ENCODE results near the gene RAPGEF1. TPM values are rescaled to one million over a fixed set of nuclear protein-coding genes. Genes with fewer than 3 reads are reported as not detected.

RAPGEF1 gene
- total RNA-seq, 1 experiment from 2014 or later: 61.5 TPM

- no peaks in the 10 kb centered on the region for H3K4me1 ChIP-seq (ENCODE audit: insufficient read depth, low read length, poor library complexity, severe bottlenecking)
- H3K9me3 ChIP-seq (ENCODE audit: low read depth, low read length, poor library complexity, severe bottlenecking): no peaks in the 10 kb centered on the region
- BruUV-seq (replicated peaks): no TSS peak
- no peak for DNase-seq (ENCODE audit: low spot score)
- intact Hi-C loops (cut with micrococcal nuclease; ENCODE audit: unreplicated experiment): no loop called here
- no peak overlapping the region for H3K4me3 ChIP-seq (ENCODE audit: low read depth, low read length, poor library complexity, severe bottlenecking)
- TF ChIP-seq EZH2 (IDR thresholded peaks at IDR 0.05; ENCODE audit: borderline replicate concordance, low read depth, low read length, poor library complexity, severe bottlenecking) (no peak), CTCF (conservative IDR thresholded peaks at IDR 0.05; ENCODE audit: low read depth, low read length) (no peak)
- H3K27ac ChIP-seq (ENCODE audit: low read depth, low read length, poor library complexity, severe bottlenecking): no peak overlapping the region
- POLR2A ChIA-PET (ENCODE audit: low non-redundant PET): no interaction called here
- CTCF ChIA-PET: interaction anchor here (0.5 kb wide), 1 partner anchor 1245 kb away, joined by 3 read pairs; no protein-coding TSS in a partner anchor
- H3K27me3 ChIP-seq (replicated peaks; ENCODE audit: insufficient read depth, low read depth, low read length, poor library complexity): peaks cover 76% of the 10 kb centered on the region
- H3K36me3 ChIP-seq (ENCODE audit: insufficient read depth, low read length, poor library complexity, severe bottlenecking): no peaks in the 10 kb centered on the region
These were observed 45.0 kb upstream of the RAPGEF1 start for GRCh38 chr9:131784748-131785501.

GRCh38 chr9:131781069-131781468 lies 41.2 kb upstream of the RAPGEF1 start:
- Histone ChIP-seq H3K36me3 (ENCODE audit: insufficient read depth, low read length, poor library complexity, severe bottlenecking) (no peaks in the 10 kb centered on the region), H3K9me3 (ENCODE audit: low read depth, low read length, poor library complexity, severe bottlenecking) (no peaks in the 10 kb centered on the region), H3K4me3 (ENCODE audit: low read depth, low read length, poor library complexity, severe bottlenecking) (no peak overlapping the region), H3K27me3 (replicated peaks; ENCODE audit: insufficient read depth, low read depth, low read length, poor library complexity) (peaks cover 42% of the 10 kb centered on the region), H3K27ac (ENCODE audit: low read depth, low read length, poor library complexity, severe bottlenecking) (no peak overlapping the region), H3K4me1 (ENCODE audit: insufficient read depth, low read length, poor library complexity, severe bottlenecking) (no peaks in the 10 kb centered on the region)
- intact Hi-C loops (cut with micrococcal nuclease; ENCODE audit: unreplicated experiment): no loop called here
- TF ChIP-seq CTCF (conservative IDR thresholded peaks at IDR 0.05; ENCODE audit: low read depth, low read length) (no peak), EZH2 (IDR thresholded peaks at IDR 0.05; ENCODE audit: borderline replicate concordance, low read depth, low read length, poor library complexity, severe bottlenecking) (no peak)
- no TSS peak for BruUV-seq (replicated peaks)
- DNase-seq (ENCODE audit: low spot score): no peak
- ChIA-PET POLR2A (ENCODE audit: low non-redundant PET) (no interaction called here), CTCF (interaction anchor here (0.5 to 0.7 kb wide), 2 partner anchors 51 to 389 kb away, joined by 4 to 5 read pairs; no protein-coding TSS in a partner anchor)

GRCh38 chr9:131776473-131776872 lies 36.6 kb upstream of the RAPGEF1 start:
- no TSS peak for BruUV-seq (replicated peaks)
- Histone ChIP-seq H3K27me3 (replicated peaks; ENCODE audit: insufficient read depth, low read depth, low read length, poor library complexity) (peaks cover 29% of the 10 kb centered on the region), H3K27ac (ENCODE audit: low read depth, low read length, poor library complexity, severe bottlenecking) (no peak overlapping the region), H3K9me3 (ENCODE audit: low read depth, low read length, poor library complexity, severe bottlenecking) (no peaks in the 10 kb centered on the region), H3K4me1 (ENCODE audit: insufficient read depth, low read length, poor library complexity, severe bottlenecking) (no peaks in the 10 kb centered on the region), H3K36me3 (ENCODE audit: insufficient read depth, low read length, poor library complexity, severe bottlenecking) (no peaks in the 10 kb centered on the region), H3K4me3 (ENCODE audit: low read depth, low read length, poor library complexity, severe bottlenecking) (no peak overlapping the region)
- peak; percentile 49 for DNase-seq (ENCODE audit: low spot score)
- POLR2A ChIA-PET (ENCODE audit: low non-redundant PET): no interaction called here
- intact Hi-C loops (cut with micrococcal nuclease; ENCODE audit: unreplicated experiment): no loop called here
- TF ChIP-seq CTCF (conservative IDR thresholded peaks at IDR 0.05; ENCODE audit: low read depth, low read length) (no peak), EZH2 (IDR thresholded peaks at IDR 0.05; ENCODE audit: borderline replicate concordance, low read depth, low read length, poor library complexity, severe bottlenecking) (no peak)
- CTCF ChIA-PET: no interaction called here

All from A673 (cell line).